ENCODE data around the gene NHP2.
"Not testable (repeated sequence)": the region's sequence is repeated elsewhere in the genome, so short reads cannot be mapped to it uniquely, and the experiment has no call there.

The NHP2 gene

GRCh38 chr5:178153530-178154340 is at the start of gene NHP2:
Gene NHP2 (minus strand): TSS chr5:178153885. CDS start chr5:178153817, 68 bp downstream.
- DNase-seq: peak; percentile 99

- DNase-seq: no peak
These were observed 48.9 kb upstream of the NHP2 start for GRCh38 chr5:178202541-178202940.

GRCh38 chr5:178201927-178202235 is 48.2 kb upstream of the NHP2 start:
- no peak for DNase-seq

- no peak for DNase-seq
These were observed 47.7 kb upstream of the NHP2 start for GRCh38 chr5:178201221-178201926.

GRCh38 chr5:178199581-178200434 is 46.1 kb upstream of the NHP2 start:
- DNase-seq: no peak

- DNase-seq: no peak
These were observed 45.0 kb upstream of the NHP2 start for GRCh38 chr5:178198706-178199105.

- DNase-seq: not testable (repeated sequence)
These were observed 44.5 kb upstream of the NHP2 start for GRCh38 chr5:178198151-178198550.

GRCh38 chr5:178196986-178197385 is 43.3 kb upstream of the NHP2 start:
- DNase-seq: peak; percentile 40

GRCh38 chr5:178196281-178196812 is 42.7 kb upstream of the NHP2 start:
- no peak for DNase-seq

- no peak for DNase-seq
These were observed 40.3 kb upstream of the NHP2 start for GRCh38 chr5:178194026-178194425.

GRCh38 chr5:178193251-178193809 is 39.6 kb upstream of the NHP2 start:
- DNase-seq: no peak

GRCh38 chr5:178192787-178193186 is 39.1 kb upstream of the NHP2 start:
- DNase-seq: no peak

- DNase-seq: no peak
These were observed 38.6 kb upstream of the NHP2 start for GRCh38 chr5:178192244-178192643.

GRCh38 chr5:178191661-178192060 is 38.0 kb upstream of the NHP2 start:
- DNase-seq: no peak

GRCh38 chr5:178189433-178189832 is 35.7 kb upstream of the NHP2 start:
- no peak for DNase-seq

GRCh38 chr5:178187014-178187413 is 33.3 kb upstream of the NHP2 start, which contains the start of gene GMCL2:
Gene GMCL2 (minus strand): TSS chr5:178187371. CDS start chr5:178187299, 72 bp downstream.
- DNase-seq: no peak

GRCh38 chr5:178186427-178186826 is 32.7 kb upstream of the NHP2 start:
- no peak for DNase-seq

GRCh38 chr5:178182158-178182876 is 28.6 kb upstream of the NHP2 start:
- no peak for DNase-seq

GRCh38 chr5:178180141-178180863 is 26.6 kb upstream of the NHP2 start:
- DNase-seq: no peak

- DNase-seq: no peak
These were observed 23.9 kb upstream of the NHP2 start for GRCh38 chr5:178177569-178177968.

- no peak for DNase-seq
These were observed 23.1 kb upstream of the NHP2 start for GRCh38 chr5:178176791-178177190.
